K562 (cell line): ENCODE results near the gene RXFP1. TPM values are rescaled to one million over a fixed set of nuclear protein-coding genes. Genes with fewer than 3 reads are reported as not detected.

Experiments used
- CBFA2T2 ChIP-seq: fragments of 450-650 bp; conservative IDR thresholded peaks from 2 replicates; pipeline ENCODE4 v1.6.1; 2017; ENCODE audit warnings: mild to moderate bottlenecking
- CBFA2T3 ChIP-seq: fragments of 450-650 bp; IDR thresholded peaks from 2 replicates; pipeline ENCODE4 v1.6.1; 2017
- CCNT2 ChIP-seq: IDR thresholded peaks from 2 replicates; pipeline ENCODE4 v1.6.1; 2011; ENCODE audit warnings: borderline replicate concordance, low read depth, mild to moderate bottlenecking, moderate library complexity, mixed read lengths, low read length; ENCODE audit not compliant: insufficient read length; ENCODE audit errors: extremely low read depth
- DIDO1 ChIP-seq: fragments of 450-650 bp; IDR thresholded peaks from 2 replicates; pipeline ENCODE4 v1.6.1; 2016; ENCODE audit warnings: low read depth, missing biosample characterization, missing genetic modification characterization
- HNRNPK ChIP-seq: fragments of 200-400 bp; formaldehyde crosslinking; IDR thresholded peaks from one replicate; pipeline ENCODE4 v1.6.1; 2018; ENCODE audit warnings: mild to moderate bottlenecking, low read depth, low read length; ENCODE audit not compliant: poor library complexity, severe bottlenecking
- NCOA1 ChIP-seq: fragments of 450-650 bp; IDR thresholded peaks from 2 replicates; pipeline ENCODE4 v1.6.1; 2016; ENCODE audit warnings: low read depth
- NKRF ChIP-seq: fragments of 450-650 bp; IDR thresholded peaks from 2 replicates; pipeline ENCODE4 v1.6.1; 2016; ENCODE audit warnings: borderline replicate concordance
- OTX1 ChIP-seq: fragments of 450-650 bp; formaldehyde crosslinking; IDR thresholded peaks from 2 replicates; pipeline ENCODE4 v1.4.0; 2022; ENCODE audit warnings: mild to moderate bottlenecking
- POLR2AphosphoS2 ChIP-seq: IDR thresholded peaks from 2 replicates; pipeline ENCODE4 v1.6.1; 2012; ENCODE audit warnings: low read length, improper control_type of control experiment
- PTTG1 ChIP-seq: fragments of 450-650 bp; IDR thresholded peaks from 2 replicates; pipeline ENCODE4 v1.6.1; 2016; ENCODE audit warnings: low read depth, mild to moderate bottlenecking, missing genetic modification characterization, missing compliant biosample characterization
- RBBP5 ChIP-seq: fragments of 200-600 bp; sonication (generic); IDR thresholded peaks from 2 replicates; pipeline ENCODE4 v1.6.1; 2012; ENCODE audit warnings: borderline replicate concordance, mild to moderate bottlenecking, low read length, control low read depth, inconsistent platforms; ENCODE audit not compliant: insufficient read depth, poor library complexity, severe bottlenecking
- RBM39 ChIP-seq: fragments of 200-400 bp; formaldehyde crosslinking; optimal IDR thresholded peaks from 2 replicates; pipeline ENCODE3; 2018; ENCODE audit warnings: low read depth, low read length
- SUPT5H ChIP-seq: fragments of 450-650 bp; IDR thresholded peaks from 2 replicates; pipeline ENCODE4 v1.6.1; 2016
- TEAD1 ChIP-seq, 2 experiments: fragments of 450-650 bp in 1 of 2; sonication (generic) in 1 of 2; formaldehyde crosslinking; IDR thresholded peaks; 2 replicates each; pipeline versions ENCODE4 v1.4.0 to v1.8.0; 2020 to 2022; ENCODE audit warnings: mild to moderate bottlenecking in 2 of 2, missing genetic modification reagents in 1 of 2
- ZNF507 ChIP-seq: conservative IDR thresholded peaks from 2 replicates; pipeline ENCODE4 v1.6.1; 2017; ENCODE audit warnings: missing genetic modification characterization, missing compliant biosample characterization
- ZNF57 ChIP-seq: fragments of 450-650 bp; formaldehyde crosslinking; IDR thresholded peaks from 2 replicates; pipeline ENCODE4 v1.4.0; 2020; ENCODE audit warnings: mild to moderate bottlenecking, moderate library complexity
- polyA plus RNA-seq, 8 experiments: library from polyadenylated mRNA; depleted of rRNA in 4 of 8; stranded (reverse) in 5 of 8; unstranded in 3 of 8; fragments of >200 nt; fragmentation: Nextera tagmentation in 2 of 8; fragmentation: Illumina TruSeq in 1 of 8; extraction: Ambion mirVana in 2 of 8; extraction: Trizol in 1 of 8; gene quantifications; 2 replicates each; pipeline versions ENCODE4 v1.2.1 to v1.2.3, GENCODE V29; 2011 to 2014; ENCODE audit warnings: inconsistent platforms in 1 of 8, missing spikeins in 1 of 8
- total RNA-seq, 7 experiments: library from RNA; depleted of rRNA in 6 of 7; stranded (reverse); fragments of >200 nt in 6 of 7; fragmentation: Illumina TruSeq in 2 of 7; extraction: Trizol in 2 of 7; gene quantifications; 2 replicates each; pipeline versions ENCODE4 v1.2.1 to v1.2.3, GENCODE V29; 2011 to 2021; ENCODE audit warnings: low replicate concordance in 1 of 7
- TF ChIP-seq, protein P1 (sequence below): fragments of 450-650 bp; formaldehyde crosslinking; IDR thresholded peaks from 2 replicates; pipeline ENCODE4 v1.4.0; 2020; ENCODE audit warnings: mild to moderate bottlenecking, moderate library complexity
- TF ChIP-seq, protein P2 (sequence below): IDR thresholded peaks from 3 replicates; pipeline ENCODE4 v1.6.1; 2011; ENCODE audit warnings: borderline replicate concordance, mild to moderate bottlenecking; ENCODE audit not compliant: insufficient read length, insufficient read depth
- TF ChIP-seq, protein P3 (sequence below): fragments of 450-650 bp; IDR thresholded peaks from 2 replicates; pipeline ENCODE4 v1.7.1; 2018; ENCODE audit warnings: mild to moderate bottlenecking, low read depth; ENCODE audit not compliant: partially characterized antibody
- TF ChIP-seq, protein P4 (sequence below), 2 experiments: IDR thresholded peaks; 2 replicates each; pipeline ENCODE4 v1.6.1; 2012; ENCODE audit warnings: improper control_type of control experiment in 2 of 2, low read depth in 2 of 2, low read length in 2 of 2, borderline replicate concordance in 1 of 2

Gene RXFP1
- total and polyA plus RNA-seq, 9 of the 15 experiments (the other 6 are each of a cell fraction or from before 2014, with no cell fraction given) = 0.03 to 0.06 (median 0.04) TPM; not detected in 6

DNA sequence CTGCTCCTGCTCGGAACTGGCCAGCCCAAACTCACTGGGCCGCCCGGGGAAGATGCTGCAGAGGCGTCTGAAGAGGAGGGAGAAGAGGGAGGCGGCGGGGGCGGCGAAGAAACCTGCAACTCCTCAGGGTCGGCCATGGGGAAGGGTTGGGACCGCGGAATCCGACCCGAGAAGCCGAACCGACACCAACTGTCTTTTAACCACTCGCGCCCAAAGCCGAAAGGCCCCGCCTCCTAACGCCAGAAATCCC is 149.9 kb downstream of the RXFP1 start, which contains the start of gene C4orf46 (continued):
- TF ChIP-seq PTTG1 = no peak
- TF ChIP-seq SUPT5H = peak; percentile 13; the same call in 1 of the 2 replicates
- TF ChIP-seq ZNF507 (tag) = no peak
- TF ChIP-seq, protein P1, sequence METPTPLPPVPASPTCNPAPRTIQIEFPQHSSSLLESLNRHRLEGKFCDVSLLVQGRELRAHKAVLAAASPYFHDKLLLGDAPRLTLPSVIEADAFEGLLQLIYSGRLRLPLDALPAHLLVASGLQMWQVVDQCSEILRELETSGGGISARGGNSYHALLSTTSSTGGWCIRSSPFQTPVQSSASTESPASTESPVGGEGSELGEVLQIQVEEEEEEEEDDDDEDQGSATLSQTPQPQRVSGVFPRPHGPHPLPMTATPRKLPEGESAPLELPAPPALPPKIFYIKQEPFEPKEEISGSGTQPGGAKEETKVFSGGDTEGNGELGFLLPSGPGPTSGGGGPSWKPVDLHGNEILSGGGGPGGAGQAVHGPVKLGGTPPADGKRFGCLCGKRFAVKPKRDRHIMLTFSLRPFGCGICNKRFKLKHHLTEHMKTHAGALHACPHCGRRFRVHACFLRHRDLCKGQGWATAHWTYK (CRISPR knock-in tag) = no peak
- no peak for TF ChIP-seq ZNF57
- no peak for TF ChIP-seq RBM39
- TF ChIP-seq NKRF = 0 out of 2 replicates have a peak, but pooled peaks have one; percentile 35
- no peak for TF ChIP-seq CBFA2T3
- TF ChIP-seq, protein P2, sequence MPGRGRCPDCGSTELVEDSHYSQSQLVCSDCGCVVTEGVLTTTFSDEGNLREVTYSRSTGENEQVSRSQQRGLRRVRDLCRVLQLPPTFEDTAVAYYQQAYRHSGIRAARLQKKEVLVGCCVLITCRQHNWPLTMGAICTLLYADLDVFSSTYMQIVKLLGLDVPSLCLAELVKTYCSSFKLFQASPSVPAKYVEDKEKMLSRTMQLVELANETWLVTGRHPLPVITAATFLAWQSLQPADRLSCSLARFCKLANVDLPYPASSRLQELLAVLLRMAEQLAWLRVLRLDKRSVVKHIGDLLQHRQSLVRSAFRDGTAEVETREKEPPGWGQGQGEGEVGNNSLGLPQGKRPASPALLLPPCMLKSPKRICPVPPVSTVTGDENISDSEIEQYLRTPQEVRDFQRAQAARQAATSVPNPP = no peak
- TF ChIP-seq, protein P3, sequence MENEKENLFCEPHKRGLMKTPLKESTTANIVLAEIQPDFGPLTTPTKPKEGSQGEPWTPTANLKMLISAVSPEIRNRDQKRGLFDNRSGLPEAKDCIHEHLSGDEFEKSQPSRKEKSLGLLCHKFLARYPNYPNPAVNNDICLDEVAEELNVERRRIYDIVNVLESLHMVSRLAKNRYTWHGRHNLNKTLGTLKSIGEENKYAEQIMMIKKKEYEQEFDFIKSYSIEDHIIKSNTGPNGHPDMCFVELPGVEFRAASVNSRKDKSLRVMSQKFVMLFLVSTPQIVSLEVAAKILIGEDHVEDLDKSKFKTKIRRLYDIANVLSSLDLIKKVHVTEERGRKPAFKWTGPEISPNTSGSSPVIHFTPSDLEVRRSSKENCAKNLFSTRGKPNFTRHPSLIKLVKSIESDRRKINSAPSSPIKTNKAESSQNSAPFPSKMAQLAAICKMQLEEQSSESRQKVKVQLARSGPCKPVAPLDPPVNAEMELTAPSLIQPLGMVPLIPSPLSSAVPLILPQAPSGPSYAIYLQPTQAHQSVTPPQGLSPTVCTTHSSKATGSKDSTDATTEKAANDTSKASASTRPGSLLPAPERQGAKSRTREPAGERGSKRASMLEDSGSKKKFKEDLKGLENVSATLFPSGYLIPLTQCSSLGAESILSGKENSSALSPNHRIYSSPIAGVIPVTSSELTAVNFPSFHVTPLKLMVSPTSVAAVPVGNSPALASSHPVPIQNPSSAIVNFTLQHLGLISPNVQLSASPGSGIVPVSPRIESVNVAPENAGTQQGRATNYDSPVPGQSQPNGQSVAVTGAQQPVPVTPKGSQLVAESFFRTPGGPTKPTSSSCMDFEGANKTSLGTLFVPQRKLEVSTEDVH = no peak
- TF ChIP-seq RBBP5 = peak; percentile 22
- TF ChIP-seq DIDO1 (tag) = no peak
- 0 out of 4 replicates have a peak, but pooled peaks of 1 of the 2 experiments have one; percentile 57 for TF ChIP-seq TEAD1 (CRISPR knock-in tag; IDR thresholded peaks at IDR 0.05)
- TF ChIP-seq CBFA2T2 = no peak
- no peak for TF ChIP-seq NCOA1
- no peak for TF ChIP-seq HNRNPK
- TF ChIP-seq POLR2AphosphoS2 = no peak
- TF ChIP-seq, protein P4, sequence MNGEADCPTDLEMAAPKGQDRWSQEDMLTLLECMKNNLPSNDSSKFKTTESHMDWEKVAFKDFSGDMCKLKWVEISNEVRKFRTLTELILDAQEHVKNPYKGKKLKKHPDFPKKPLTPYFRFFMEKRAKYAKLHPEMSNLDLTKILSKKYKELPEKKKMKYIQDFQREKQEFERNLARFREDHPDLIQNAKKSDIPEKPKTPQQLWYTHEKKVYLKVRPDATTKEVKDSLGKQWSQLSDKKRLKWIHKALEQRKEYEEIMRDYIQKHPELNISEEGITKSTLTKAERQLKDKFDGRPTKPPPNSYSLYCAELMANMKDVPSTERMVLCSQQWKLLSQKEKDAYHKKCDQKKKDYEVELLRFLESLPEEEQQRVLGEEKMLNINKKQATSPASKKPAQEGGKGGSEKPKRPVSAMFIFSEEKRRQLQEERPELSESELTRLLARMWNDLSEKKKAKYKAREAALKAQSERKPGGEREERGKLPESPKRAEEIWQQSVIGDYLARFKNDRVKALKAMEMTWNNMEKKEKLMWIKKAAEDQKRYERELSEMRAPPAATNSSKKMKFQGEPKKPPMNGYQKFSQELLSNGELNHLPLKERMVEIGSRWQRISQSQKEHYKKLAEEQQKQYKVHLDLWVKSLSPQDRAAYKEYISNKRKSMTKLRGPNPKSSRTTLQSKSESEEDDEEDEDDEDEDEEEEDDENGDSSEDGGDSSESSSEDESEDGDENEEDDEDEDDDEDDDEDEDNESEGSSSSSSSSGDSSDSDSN (IDR thresholded peaks at IDR 0.05; ENCODE audit: borderline replicate concordance in 1 of 2, low read depth in 2 of 2, low read length in 2 of 2) = no peak
- no peak for TF ChIP-seq CCNT2
- no peak for TF ChIP-seq OTX1
